Naive B cell (primary cell): ENCODE data around the gene KCNMB1. TPM values are rescaled to one million over a fixed set of nuclear protein-coding genes. Genes with fewer than 3 reads are reported as not detected.

Experiments used
- ATAC-seq, 2 donors: fragments of 150-1000 bp; cut with Tn5 transposase; 2 replicates each; pipeline ENCODE4 v1.10.0; 2021; ENCODE audit warnings: low read depth in 2 of 2, mild to moderate bottlenecking in 2 of 2, moderate library complexity in 2 of 2
- DNase-seq: peaks from one replicate; pipeline ENCODE4 v3.0.0; 2022
- H3K27ac Mint-ChIP-seq, 6 donors: one replicate each; pipeline ENCODE4 v1.8.0; 2020 to 2022; ENCODE audit warnings: mild to moderate bottlenecking in 6 of 6, mixed read lengths in 6 of 6, moderate library complexity in 5 of 6, inconsistent platforms in 2 of 6
- H3K27me3 Mint-ChIP-seq, 3 donors: one replicate each; pipeline ENCODE4 v1.8.0; 2021 to 2022; ENCODE audit warnings: mixed read lengths in 3 of 3, mild to moderate bottlenecking in 1 of 3
- H3K36me3 Mint-ChIP-seq, 2 donors: one replicate each; pipeline ENCODE4 v1.8.0; 2020 to 2022; ENCODE audit warnings: mixed read lengths in 2 of 2, inconsistent platforms in 1 of 2, mild to moderate bottlenecking in 1 of 2
- H3K4me1 Mint-ChIP-seq, 3 donors: one replicate each; pipeline ENCODE4 v1.8.0; 2020 to 2022; ENCODE audit warnings: mixed read lengths in 3 of 3, inconsistent platforms in 1 of 3, mild to moderate bottlenecking in 1 of 3, moderate library complexity in 1 of 3
- H3K4me3 Mint-ChIP-seq, 8 donors: one replicate each; pipeline ENCODE4 v1.8.0; 2020 to 2022; ENCODE audit warnings: mild to moderate bottlenecking in 8 of 8, mixed read lengths in 8 of 8, moderate library complexity in 8 of 8, inconsistent platforms in 2 of 8
- H3K9me3 Mint-ChIP-seq, 7 donors: one replicate each; pipeline ENCODE4 v1.8.0; 2020 to 2022; ENCODE audit warnings: mixed read lengths in 7 of 7, mild to moderate bottlenecking in 5 of 7, inconsistent platforms in 2 of 7, moderate library complexity in 1 of 7
- polyA plus RNA-seq, 6 donors: library from polyadenylated mRNA; unstranded; fragments of 300-500 nt; fragmentation: Illumina TruSeq; gene quantifications; one replicate each; pipeline ENCODE4 v1.2.3, GENCODE V29; 2021; ENCODE audit warnings: low read depth in 6 of 6

The KCNMB1 gene
- polyA plus RNA-seq, 6 donors from 2014 or later = not detected

- H3K36me3 Mint-ChIP-seq = no peaks in the 10 kb centered on the region
- peaks cover 0 to 5% (median 0%) of the 10 kb centered on the region in 7 donors for H3K9me3 Mint-ChIP-seq
- H3K4me3 Mint-ChIP-seq = no peak overlapping the region
- no peaks in the 10 kb centered on the region for H3K27me3 Mint-ChIP-seq
- DNase-seq (no peak), ATAC-seq (no peak)
- H3K27ac Mint-ChIP-seq = no peak overlapping the region
- peaks cover 14 to 30% (median 30%) of the 10 kb centered on the region in 3 donors for H3K4me1 Mint-ChIP-seq
These were observed 61.3 kb downstream of the KCNMB1 start for GRCh38 chr5:170327829-170328228.

DNA sequence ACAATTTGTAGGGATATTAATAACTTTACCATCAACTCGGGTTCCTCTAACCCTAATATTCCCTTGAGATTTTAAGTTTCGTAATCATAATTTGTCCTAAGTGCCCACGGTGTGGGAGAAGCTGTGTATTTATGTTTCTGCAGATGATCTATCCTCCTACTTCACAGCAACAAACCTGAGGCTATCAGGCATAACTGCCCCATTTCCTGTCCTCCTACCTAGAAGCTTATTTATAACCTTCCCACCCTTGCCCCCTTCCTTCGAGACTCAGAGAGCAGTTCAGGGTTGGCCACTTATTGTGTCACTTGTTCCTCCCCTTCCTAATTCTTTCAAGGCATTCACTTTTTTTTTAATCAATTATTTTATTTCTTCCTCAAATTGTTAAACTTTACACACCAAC, 62.0 kb downstream of the KCNMB1 start:
- peaks cover 0 to 5% (median 0%) of the 10 kb centered on the region in 7 donors for H3K9me3 Mint-ChIP-seq
- no peak overlapping the region for H3K27ac Mint-ChIP-seq
- no peaks in the 10 kb centered on the region for H3K27me3 Mint-ChIP-seq
- ATAC-seq (peak in 1 of 2 donors; percentile 14), DNase-seq (peak; percentile 19)
- H3K36me3 Mint-ChIP-seq = no peaks in the 10 kb centered on the region
- peaks cover 13 to 30% (median 24%) of the 10 kb centered on the region in 3 donors for H3K4me1 Mint-ChIP-seq
- no peak overlapping the region for H3K4me3 Mint-ChIP-seq

Other genes starting within 250 kb of the KCNMB1 start
- gene C5orf58, start 156.4 kb downstream of the KCNMB1 start, polyA plus RNA-seq = not detected
- gene LCP2, start 91.6 kb downstream of the KCNMB1 start, polyA plus RNA-seq = 10 to 100 TPM in 2 of 6 donors, 1 to 10 TPM in 4; 2.9 to 28.7 (median 9.5) TPM
- not detected for gene KCNIP1, start 114.7 kb upstream of the KCNMB1 start, polyA plus RNA-seq